PC-9 (cell line): ENCODE measurements around the gene SUSD1.

ENCODE experiments used
- EZH2 ChIP-seq: fragments of 200-600 bp; sonication (generic); IDR thresholded peaks from 2 replicates; pipeline ENCODE4 v1.8.0; 2017; ENCODE audit warnings: antibody characterized with exemption, low read depth
- TF ChIP-seq, protein P1 (sequence below): fragments of 200-600 bp; sonication (generic); conservative IDR thresholded peaks from 2 replicates; pipeline ENCODE4 v1.6.1; 2017; ENCODE audit warnings: mixed run types, antibody characterized with exemption, mild to moderate bottlenecking, moderate library complexity

DNA sequence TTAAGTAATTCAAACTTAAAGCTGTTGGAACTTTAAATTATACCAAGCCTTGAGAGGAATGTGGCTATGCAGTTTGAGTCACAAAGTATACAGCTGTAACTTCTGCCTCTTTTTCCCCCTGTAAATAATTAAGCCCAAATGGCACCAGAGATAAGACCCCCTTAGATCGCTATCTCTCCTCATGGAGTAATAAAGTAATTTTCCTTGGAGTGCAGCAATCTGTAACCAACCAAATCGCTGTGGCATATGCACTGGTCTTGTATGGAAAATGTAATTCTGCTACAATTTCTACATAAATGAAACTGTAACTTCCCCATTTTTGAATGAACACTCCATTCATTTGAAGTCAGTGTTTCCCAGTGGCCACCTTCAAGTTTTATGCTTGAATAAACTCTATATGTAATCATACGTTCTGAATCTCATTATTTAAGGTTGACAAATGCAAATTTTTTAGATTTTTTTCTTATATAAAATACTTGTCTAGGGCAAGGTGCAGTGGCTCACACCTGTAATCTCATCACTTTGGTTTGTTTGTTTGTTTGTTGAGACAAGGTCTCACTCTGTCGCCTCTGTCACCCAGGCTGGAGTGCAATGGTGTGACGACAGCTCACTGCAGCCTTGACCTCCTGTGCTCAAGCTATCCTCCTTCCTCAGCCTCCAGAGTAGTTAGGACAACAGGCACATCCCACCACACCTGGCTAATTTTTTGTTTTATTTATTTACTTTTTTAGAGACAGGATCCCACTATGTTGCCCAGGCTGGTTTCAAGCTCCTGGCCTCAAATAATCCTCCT, 12.3 kb downstream of the SUSD1 start:
- TF ChIP-seq, protein P1, sequence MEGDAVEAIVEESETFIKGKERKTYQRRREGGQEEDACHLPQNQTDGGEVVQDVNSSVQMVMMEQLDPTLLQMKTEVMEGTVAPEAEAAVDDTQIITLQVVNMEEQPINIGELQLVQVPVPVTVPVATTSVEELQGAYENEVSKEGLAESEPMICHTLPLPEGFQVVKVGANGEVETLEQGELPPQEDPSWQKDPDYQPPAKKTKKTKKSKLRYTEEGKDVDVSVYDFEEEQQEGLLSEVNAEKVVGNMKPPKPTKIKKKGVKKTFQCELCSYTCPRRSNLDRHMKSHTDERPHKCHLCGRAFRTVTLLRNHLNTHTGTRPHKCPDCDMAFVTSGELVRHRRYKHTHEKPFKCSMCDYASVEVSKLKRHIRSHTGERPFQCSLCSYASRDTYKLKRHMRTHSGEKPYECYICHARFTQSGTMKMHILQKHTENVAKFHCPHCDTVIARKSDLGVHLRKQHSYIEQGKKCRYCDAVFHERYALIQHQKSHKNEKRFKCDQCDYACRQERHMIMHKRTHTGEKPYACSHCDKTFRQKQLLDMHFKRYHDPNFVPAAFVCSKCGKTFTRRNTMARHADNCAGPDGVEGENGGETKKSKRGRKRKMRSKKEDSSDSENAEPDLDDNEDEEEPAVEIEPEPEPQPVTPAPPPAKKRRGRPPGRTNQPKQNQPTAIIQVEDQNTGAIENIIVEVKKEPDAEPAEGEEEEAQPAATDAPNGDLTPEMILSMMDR, result no peak
- TF ChIP-seq EZH2, result no peak
